ENCODE results near the gene DCPS. TPM values are rescaled to one million over a fixed set of nuclear protein-coding genes. Genes with fewer than 3 reads are reported as not detected.

The DCPS gene
- total and polyA plus RNA-seq, 4 donors = 10.7 to 26.3 (median 20.4) TPM

GRCh38 chr11:126335463-126335760 is 31.6 kb downstream of the DCPS start:
- no peaks in the 10 kb centered on the region for H3K27me3 ChIP-seq (ENCODE audit: control insufficient read depth in 3 of 3, insufficient read depth in 3 of 3, low read length in 2 of 3)
- ATAC-seq (ENCODE audit: insufficient read depth, low FRiP score) = no peak
- DNase-seq = no peak
- no peaks in the 10 kb centered on the region for H3K9me3 ChIP-seq (ENCODE audit: control insufficient read depth in 4 of 4, insufficient read depth in 3 of 4, low read length in 3 of 4)
- WGBS, 2 donors = 87 to 91% methylated on average over 5 of the region's 5 CpGs
- H3K9ac ChIP-seq (ENCODE audit: insufficient read depth in 1 of 2, low read length in 2 of 2) = no peak overlapping the region
- H3K4me1 ChIP-seq (ENCODE audit: control insufficient read depth in 5 of 5, insufficient read depth in 5 of 5, low read length in 5 of 5) = peaks cover 0 to 24% (median 7%) of the 10 kb centered on the region in 5 donors
- no peak overlapping the region for H3K27ac ChIP-seq (ENCODE audit: low read depth in 1 of 2, low read length in 1 of 2)
- no peak for TF ChIP-seq CTCF (IDR thresholded peaks at IDR 0.05; ENCODE audit: control extremely low read depth, extremely low read depth)
- no peak overlapping the region for H3K4me3 ChIP-seq
- peaks cover 0 to 13% (median 9%) of the 10 kb centered on the region in 4 donors for H3K36me3 ChIP-seq (ENCODE audit: control insufficient read depth in 4 of 4, insufficient read depth in 4 of 4, low read length in 4 of 4)

- TF ChIP-seq CTCF (IDR thresholded peaks at IDR 0.05; ENCODE audit: control extremely low read depth, extremely low read depth) = no peak
- no peak overlapping the region for H3K4me3 ChIP-seq
- ATAC-seq (ENCODE audit: insufficient read depth, low FRiP score) (no peak), DNase-seq (peak in 1 of 3 donors; percentile 49)
- peaks cover 0 to 17% (median 8%) of the 10 kb centered on the region in 4 donors for H3K36me3 ChIP-seq (ENCODE audit: control insufficient read depth in 4 of 4, insufficient read depth in 4 of 4, low read length in 4 of 4)
- no peaks in the 10 kb centered on the region for H3K9me3 ChIP-seq (ENCODE audit: control insufficient read depth in 4 of 4, insufficient read depth in 3 of 4, low read length in 3 of 4)
- peaks cover 0 to 26% (median 7%) of the 10 kb centered on the region in 5 donors for H3K4me1 ChIP-seq (ENCODE audit: control insufficient read depth in 5 of 5, insufficient read depth in 5 of 5, low read length in 5 of 5)
- no peak overlapping the region for H3K9ac ChIP-seq (ENCODE audit: insufficient read depth in 1 of 2, low read length in 2 of 2)
- no peaks in the 10 kb centered on the region for H3K27me3 ChIP-seq (ENCODE audit: control insufficient read depth in 3 of 3, insufficient read depth in 3 of 3, low read length in 2 of 3)
- 23 to 50% methylated on average over 8 of the region's 8 CpGs for WGBS, 2 donors
- peak overlapping the region in 1 of 2 donors; percentile 7 for H3K27ac ChIP-seq (ENCODE audit: low read depth in 1 of 2, low read length in 1 of 2)
Observed at GRCh38 chr11:126336138-126336541, 32.3 kb downstream of the DCPS start.

- peaks cover 0 to 31% (median 7%) of the 10 kb centered on the region in 5 donors for H3K4me1 ChIP-seq (ENCODE audit: control insufficient read depth in 5 of 5, insufficient read depth in 5 of 5, low read length in 5 of 5)
- ATAC-seq (ENCODE audit: insufficient read depth, low FRiP score) (no peak), DNase-seq (peak in 1 of 3 donors; percentile 41)
- no peaks in the 10 kb centered on the region for H3K9me3 ChIP-seq (ENCODE audit: control insufficient read depth in 4 of 4, insufficient read depth in 3 of 4, low read length in 3 of 4)
- H3K36me3 ChIP-seq (ENCODE audit: control insufficient read depth in 4 of 4, insufficient read depth in 4 of 4, low read length in 4 of 4) = peaks cover 0 to 19% (median 6%) of the 10 kb centered on the region in 4 donors
- TF ChIP-seq CTCF (IDR thresholded peaks at IDR 0.05; ENCODE audit: control extremely low read depth, extremely low read depth) = no peak
- peak overlapping the region in 1 of 2 donors; percentile 7 for H3K27ac ChIP-seq (ENCODE audit: low read depth in 1 of 2, low read length in 1 of 2)
- 43 to 59% methylated on average over 9 of the region's 9 CpGs for WGBS, 2 donors
- no peak overlapping the region for H3K4me3 ChIP-seq
- no peak overlapping the region for H3K9ac ChIP-seq (ENCODE audit: insufficient read depth in 1 of 2, low read length in 2 of 2)
- H3K27me3 ChIP-seq (ENCODE audit: control insufficient read depth in 3 of 3, insufficient read depth in 3 of 3, low read length in 2 of 3) = no peaks in the 10 kb centered on the region
Observed at GRCh38 chr11:126336671-126337101, 32.8 kb downstream of the DCPS start.

GRCh38 chr11:126337126-126337473 is 33.2 kb downstream of the DCPS start:
- peaks cover 0 to 34% (median 5%) of the 10 kb centered on the region in 5 donors for H3K4me1 ChIP-seq (ENCODE audit: control insufficient read depth in 5 of 5, insufficient read depth in 5 of 5, low read length in 5 of 5)
- no peak for TF ChIP-seq CTCF (IDR thresholded peaks at IDR 0.05; ENCODE audit: control extremely low read depth, extremely low read depth)
- peaks cover 0 to 21% (median 6%) of the 10 kb centered on the region in 4 donors for H3K36me3 ChIP-seq (ENCODE audit: control insufficient read depth in 4 of 4, insufficient read depth in 4 of 4, low read length in 4 of 4)
- DNase-seq (no peak), ATAC-seq (ENCODE audit: insufficient read depth, low FRiP score) (no peak)
- H3K4me3 ChIP-seq = no peak overlapping the region
- no peaks in the 10 kb centered on the region for H3K27me3 ChIP-seq (ENCODE audit: control insufficient read depth in 3 of 3, insufficient read depth in 3 of 3, low read length in 2 of 3)
- H3K27ac ChIP-seq (ENCODE audit: low read depth in 1 of 2, low read length in 1 of 2) = peak overlapping the region in 1 of 2 donors; percentile 7
- 68 to 88% methylated on average over 4 of the region's 4 CpGs for WGBS, 2 donors
- no peaks in the 10 kb centered on the region for H3K9me3 ChIP-seq (ENCODE audit: control insufficient read depth in 4 of 4, insufficient read depth in 3 of 4, low read length in 3 of 4)
- no peak overlapping the region for H3K9ac ChIP-seq (ENCODE audit: insufficient read depth in 1 of 2, low read length in 2 of 2)

Measured in lung (tissue), 12 donors.